CD4-positive, alpha-beta T cell treated with Interleukin-17A for 4 hours (primary cell): ENCODE measurements around the gene ASB3.
"Not testable (repeated sequence)": the region's sequence is repeated elsewhere in the genome, so short reads cannot be mapped to it uniquely, and the experiment has no call there.

Source experiments
- DNase-seq: peaks from one replicate; pipeline ENCODE4 v3.0.0-alpha.2; 2020; ENCODE audit warnings: mixed read lengths

Gene ASB3

GRCh38 chr2:53786705-53787613 lies at the start of gene ASB3, which contains the start of gene ERLEC1:
Gene ASB3 (minus strand): TSS chr2:53786953. CDS start chr2:53765572, 21,381 bp downstream.
Gene ERLEC1 (plus strand): TSS chr2:53787044. CDS start chr2:53787211, 167 bp downstream.
- DNase-seq: peak; percentile 90

- not testable (repeated sequence) for DNase-seq
These were observed 43.2 kb upstream of the ASB3 start for GRCh38 chr2:53829980-53830290.

- DNase-seq: no peak
These were observed 42.7 kb upstream of the ASB3 start for GRCh38 chr2:53829273-53829979.

GRCh38 chr2:53828331-53828730 lies 41.6 kb upstream of the ASB3 start:
- no peak for DNase-seq

GRCh38 chr2:53827398-53828175 lies 40.8 kb upstream of the ASB3 start:
- no peak for DNase-seq

GRCh38 chr2:53826587-53827397 lies 40.0 kb upstream of the ASB3 start:
- DNase-seq: no peak

- no peak for DNase-seq
These were observed 39.3 kb upstream of the ASB3 start for GRCh38 chr2:53826030-53826410.

GRCh38 chr2:53823639-53824038 lies 36.9 kb upstream of the ASB3 start:
- peak; percentile 6 for DNase-seq

- no peak for DNase-seq
These were observed 35.1 kb upstream of the ASB3 start for GRCh38 chr2:53821810-53822209.

- DNase-seq: no peak
These were observed 34.0 kb upstream of the ASB3 start for GRCh38 chr2:53820711-53821110.

GRCh38 chr2:53820048-53820447 lies 33.3 kb upstream of the ASB3 start:
- no peak for DNase-seq

- no peak for DNase-seq
These were observed 32.9 kb upstream of the ASB3 start for GRCh38 chr2:53819634-53820033.

GRCh38 chr2:53818854-53819435 lies 32.2 kb upstream of the ASB3 start:
- no peak for DNase-seq

GRCh38 chr2:53813151-53813550 lies 26.4 kb upstream of the ASB3 start:
- no peak for DNase-seq

GRCh38 chr2:53811601-53812000 lies 24.8 kb upstream of the ASB3 start:
- DNase-seq: no peak

GRCh38 chr2:53802617-53803151 lies 15.9 kb upstream of the ASB3 start:
- DNase-seq: no peak

- DNase-seq: no peak
These were observed 14.8 kb upstream of the ASB3 start for GRCh38 chr2:53801547-53801946.

GRCh38 chr2:53793821-53794220 lies 7.1 kb upstream of the ASB3 start:
- no peak for DNase-seq

GRCh38 chr2:53793261-53793660 lies 6.5 kb upstream of the ASB3 start:
- DNase-seq: no peak

- DNase-seq: peak; percentile 4
These were observed 999 bp upstream of the ASB3 start for GRCh38 chr2:53787614-53788289.

GRCh38 chr2:53786352-53786704 lies 425 bp downstream of the ASB3 start:
- peak; percentile 28 for DNase-seq
